Activated naive CD4-positive, alpha-beta T cell (primary cell): ENCODE measurements around the gene LRRFIP1.
"Not testable (repeated sequence)": the region's sequence is repeated elsewhere in the genome, so short reads cannot be mapped to it uniquely, and the experiment has no call there.

Experiments used
- DNase-seq, 4 experiments: peaks; one replicate each; lab custom pipeline; 2025; lab: John Stamatoyannopoulos, UW

The LRRFIP1 gene

GRCh38 chr2:237662671-237663093 is 35.3 kb downstream of the LRRFIP1 start:
- no peak for DNase-seq

DNA sequence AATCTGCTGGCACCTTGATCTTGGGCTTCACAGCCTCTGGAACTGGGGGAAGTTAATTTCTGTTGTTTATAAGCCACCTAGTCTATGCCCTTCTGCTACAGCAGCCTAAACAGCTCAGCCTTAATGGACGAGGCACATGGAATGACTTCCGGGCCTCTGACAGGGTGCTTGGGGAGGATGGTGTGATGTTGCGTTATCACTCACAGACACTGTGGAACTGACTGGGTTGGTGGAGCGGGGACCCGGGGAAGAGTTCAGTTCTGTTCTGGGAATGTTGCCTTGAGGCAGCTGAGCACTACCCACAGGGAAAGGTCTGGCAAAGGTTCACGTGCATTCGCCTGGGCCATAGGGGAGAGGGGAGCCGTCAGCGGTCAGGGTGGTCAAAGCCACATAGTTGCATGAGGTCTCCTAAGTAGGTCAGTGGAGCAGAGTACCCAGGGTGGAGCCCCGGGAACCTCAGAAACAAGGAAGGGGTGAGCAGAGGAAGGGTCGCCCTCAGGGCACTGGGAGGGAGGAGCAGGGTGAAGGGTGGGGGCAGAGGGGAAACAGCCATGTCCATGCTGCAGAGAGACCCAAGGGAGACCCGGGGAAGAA is 36.2 kb downstream of the LRRFIP1 start:
- no peak for DNase-seq

- no peak for DNase-seq
Observed at GRCh38 chr2:237664151-237664550, 36.8 kb downstream of the LRRFIP1 start.

DNA sequence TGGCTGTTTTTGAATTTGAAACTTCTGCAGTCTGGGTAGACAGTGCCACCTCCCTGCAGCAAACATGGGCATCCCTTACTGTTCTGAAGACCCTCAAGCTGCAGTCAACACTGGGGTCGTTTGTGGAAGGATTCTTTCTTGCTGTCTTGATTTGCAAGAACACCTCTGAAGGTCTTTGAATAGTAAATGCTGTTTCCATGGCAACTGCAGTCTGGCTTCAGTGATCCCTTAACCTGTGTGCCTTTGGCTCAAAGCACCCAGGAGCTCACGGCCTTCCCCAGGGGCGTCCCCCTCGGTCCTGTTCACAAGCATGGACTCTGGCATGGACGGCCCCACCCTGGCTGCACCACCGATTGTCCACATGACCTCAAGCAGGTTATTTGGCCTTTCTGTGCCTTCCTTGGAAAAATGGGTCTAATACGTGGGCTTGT is 38.3 kb downstream of the LRRFIP1 start:
- DNase-seq, result no peak

- DNase-seq, result no peak
Observed at GRCh38 chr2:237666606-237667005, 39.2 kb downstream of the LRRFIP1 start.

GRCh38 chr2:237667050-237667576 is 39.7 kb downstream of the LRRFIP1 start:
- DNase-seq, result not testable (repeated sequence)

DNA sequence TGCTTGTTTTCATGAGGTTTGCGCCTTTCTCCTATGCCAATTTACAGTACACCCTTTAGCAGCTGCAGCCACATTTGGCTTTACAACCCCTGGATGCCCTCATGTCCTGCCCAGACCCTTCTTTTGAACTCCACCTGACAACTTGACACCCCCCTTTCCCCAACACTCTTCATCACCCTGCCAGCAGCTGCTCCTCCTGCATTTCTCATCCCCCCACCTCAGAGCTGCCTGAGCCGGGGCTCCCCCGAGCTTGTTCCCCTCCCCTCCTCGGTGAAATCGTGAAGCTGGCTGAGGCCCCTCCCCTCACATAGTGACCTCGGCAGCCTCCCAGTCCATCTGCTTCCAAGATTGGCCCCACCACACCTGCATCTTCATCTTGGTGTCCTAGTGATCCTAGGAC is 40.5 kb downstream of the LRRFIP1 start:
- DNase-seq, result no peak

GRCh38 chr2:237668440-237668839 is 41.1 kb downstream of the LRRFIP1 start:
- DNase-seq, result no peak

- DNase-seq, result no peak
Observed at GRCh38 chr2:237669283-237669627, 41.9 kb downstream of the LRRFIP1 start.

DNA sequence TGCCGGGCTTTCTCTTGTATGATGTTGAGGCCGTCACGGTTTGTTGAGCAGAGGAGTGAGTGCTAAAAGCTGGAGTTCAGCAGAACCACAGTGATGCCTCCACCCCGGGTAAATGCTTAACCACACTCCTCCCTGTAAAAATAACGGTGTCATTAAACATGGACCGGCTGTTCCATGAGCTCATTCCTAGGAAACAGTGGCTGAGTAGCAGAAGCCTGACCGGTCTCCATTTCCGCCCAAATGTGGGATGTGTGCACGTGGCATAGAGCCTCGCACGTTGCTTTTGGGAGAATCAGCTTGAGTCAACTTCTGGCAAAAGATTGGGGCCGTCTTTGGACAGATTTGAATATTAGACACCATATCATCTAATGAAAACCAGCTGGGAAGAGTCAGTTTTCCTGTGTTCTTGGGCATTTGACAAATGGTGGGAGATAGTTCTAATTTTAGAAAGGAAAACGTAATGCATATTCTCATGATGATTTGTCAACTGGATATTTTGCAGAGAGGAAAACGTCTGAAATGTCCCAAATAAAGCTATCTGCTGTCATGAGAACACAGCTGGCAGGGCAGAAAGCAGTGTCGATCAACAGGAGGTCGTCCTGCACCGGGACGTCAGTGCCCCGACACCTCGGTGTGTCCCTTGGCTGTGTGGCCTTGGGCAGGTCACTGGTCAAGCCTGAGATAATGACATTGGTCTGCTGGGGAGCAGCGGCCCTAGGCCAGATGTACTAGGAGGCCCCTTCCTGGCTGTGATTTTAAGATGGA is 42.4 kb downstream of the LRRFIP1 start:
- DNase-seq, result no peak

- no peak for DNase-seq
Observed at GRCh38 chr2:237670641-237671040, 43.3 kb downstream of the LRRFIP1 start.

DNA sequence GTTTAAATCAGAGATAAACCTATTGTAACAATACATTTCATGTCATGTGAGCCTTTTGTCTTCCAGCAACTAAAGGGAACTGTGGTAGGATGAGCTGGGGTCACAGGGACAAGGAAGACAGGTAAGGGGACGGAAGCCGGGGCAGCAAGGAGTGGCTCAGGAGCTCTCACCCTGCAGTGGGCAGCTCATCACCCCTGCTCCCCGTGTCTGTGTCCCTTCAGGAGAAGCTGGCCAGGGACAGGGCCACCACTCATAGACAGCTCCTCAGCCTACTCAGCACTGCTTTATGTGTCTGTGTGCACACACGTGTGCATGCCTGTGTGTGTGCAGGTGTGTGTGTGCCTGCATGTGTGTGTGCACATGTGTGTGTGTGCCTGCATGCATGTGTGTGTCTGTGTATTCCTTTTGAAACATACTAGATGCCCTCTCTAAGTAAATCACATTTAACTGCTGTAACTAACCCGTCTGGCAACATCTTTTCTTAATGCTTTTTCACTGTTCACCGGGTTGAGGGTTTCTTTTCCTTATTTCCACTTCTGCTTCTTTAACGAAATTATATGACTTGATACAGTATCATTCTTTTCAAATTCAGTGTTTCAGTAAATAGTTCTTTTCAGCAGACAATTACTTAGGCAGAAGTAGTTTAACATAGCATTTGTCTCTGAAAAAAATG is 44.2 kb downstream of the LRRFIP1 start:
- no peak for DNase-seq

DNA sequence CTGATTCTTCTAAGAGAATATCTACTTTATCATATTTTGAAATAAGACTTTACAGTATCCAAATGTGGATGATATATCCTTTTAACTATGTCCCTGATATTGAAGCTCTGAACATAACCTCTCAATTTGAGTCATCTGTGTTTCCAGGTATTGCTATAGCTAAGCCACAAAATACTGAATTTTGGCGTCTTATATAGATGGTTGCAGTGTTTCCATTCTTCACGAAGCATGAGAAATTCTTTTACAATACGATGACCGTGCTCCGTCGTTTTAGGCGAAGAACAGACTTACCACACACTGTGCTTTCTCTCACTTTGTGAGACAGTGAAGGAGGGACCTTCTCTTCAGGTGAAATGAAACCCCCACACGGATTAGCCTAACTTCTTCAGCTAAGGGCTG is 45.3 kb downstream of the LRRFIP1 start:
- no peak for DNase-seq

DNA sequence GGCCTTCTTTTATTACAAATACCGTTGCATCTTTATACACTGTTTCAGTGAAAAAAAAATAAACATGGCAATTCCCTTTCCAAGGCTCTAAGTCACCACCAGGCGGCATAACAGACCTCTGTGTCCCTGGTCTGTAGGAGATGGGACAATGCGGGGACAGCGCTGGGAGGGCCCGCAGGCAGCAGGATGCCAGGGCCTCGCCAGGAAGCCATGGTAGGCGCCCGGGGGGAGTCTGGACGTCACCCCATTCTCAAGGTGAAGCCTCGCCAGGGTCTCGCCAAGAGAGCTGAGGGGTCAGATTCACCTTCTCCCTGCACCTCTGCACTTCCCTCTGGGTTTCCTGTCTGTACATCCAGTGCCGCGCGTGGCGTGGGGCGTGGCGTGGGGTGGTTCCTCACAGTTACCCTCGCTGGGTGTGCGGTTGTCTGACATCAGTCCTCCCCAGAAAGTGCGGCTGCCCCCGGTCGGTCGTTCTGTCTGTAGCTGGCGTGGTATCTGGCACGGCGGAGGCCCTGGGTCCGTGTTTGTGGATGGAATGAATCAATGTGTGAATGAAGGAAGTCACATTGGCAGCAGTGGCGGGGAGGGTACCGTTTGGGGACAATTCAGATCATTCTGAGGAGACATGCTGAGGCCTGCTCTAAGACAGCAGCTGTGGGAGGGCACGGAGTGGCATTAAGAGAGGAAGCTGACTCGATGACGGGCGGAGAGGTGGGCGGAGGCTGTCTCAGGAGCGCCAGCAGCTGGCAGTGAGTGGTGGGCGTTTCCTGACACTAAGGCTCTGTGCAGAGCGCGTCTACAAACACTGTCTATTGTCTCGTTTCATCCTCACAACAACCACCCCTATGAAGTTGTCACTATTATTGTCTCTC is 46.0 kb downstream of the LRRFIP1 start:
- DNase-seq, result peak; percentile 55 to 81 (median 70)

DNA sequence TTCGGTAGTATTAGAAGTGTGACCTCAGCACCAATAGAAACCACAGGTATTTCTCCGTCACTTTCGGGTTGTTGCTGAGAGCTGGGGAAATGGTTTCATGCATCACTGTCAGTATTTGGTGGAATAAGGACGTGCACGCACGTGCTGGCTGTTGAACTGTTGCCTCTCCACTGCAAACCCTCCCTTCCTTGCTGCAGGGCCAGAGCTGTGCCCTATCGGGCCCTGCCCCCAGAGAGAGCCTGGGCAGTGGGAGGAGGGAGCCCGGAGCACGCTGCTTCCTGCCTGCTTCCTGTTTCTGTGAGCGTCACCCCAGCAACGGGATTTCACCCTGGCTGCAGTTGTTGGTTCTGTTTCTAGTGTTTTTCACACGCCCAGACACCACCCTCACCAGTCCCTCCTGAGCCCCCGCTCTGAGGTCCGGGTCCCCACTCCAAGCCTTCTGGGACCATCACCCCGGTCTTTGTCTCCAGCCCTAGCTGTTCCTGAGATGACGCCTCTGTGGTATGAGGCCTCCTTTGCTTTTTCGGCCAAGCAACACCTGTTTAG is 47.4 kb downstream of the LRRFIP1 start:
- DNase-seq, result peak in 3 of 4 experiments; percentile 28 to 71 (median 68)

DNA sequence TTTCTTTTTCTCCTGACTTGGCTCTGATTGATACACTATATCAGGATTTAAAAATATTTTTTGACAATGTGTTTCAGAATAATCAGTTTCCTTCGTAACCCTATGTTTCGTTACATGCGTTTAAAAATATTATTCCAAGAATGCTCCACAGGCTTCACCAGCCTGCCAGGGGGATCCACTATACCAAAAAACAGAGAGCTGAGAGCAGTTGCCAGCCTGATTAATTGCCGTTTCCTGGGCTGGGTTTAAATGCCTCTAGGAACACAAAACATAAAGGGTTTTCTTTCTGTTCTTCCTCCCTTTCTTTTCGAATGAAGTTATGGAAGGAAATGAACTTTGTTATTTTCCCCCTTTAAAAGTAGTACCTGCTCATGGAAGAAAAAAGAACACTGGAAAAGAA is 47.9 kb downstream of the LRRFIP1 start:
- DNase-seq, result no peak

GRCh38 chr2:237680702-237681478 is 53.5 kb downstream of the LRRFIP1 start:
- DNase-seq, result no peak

DNA sequence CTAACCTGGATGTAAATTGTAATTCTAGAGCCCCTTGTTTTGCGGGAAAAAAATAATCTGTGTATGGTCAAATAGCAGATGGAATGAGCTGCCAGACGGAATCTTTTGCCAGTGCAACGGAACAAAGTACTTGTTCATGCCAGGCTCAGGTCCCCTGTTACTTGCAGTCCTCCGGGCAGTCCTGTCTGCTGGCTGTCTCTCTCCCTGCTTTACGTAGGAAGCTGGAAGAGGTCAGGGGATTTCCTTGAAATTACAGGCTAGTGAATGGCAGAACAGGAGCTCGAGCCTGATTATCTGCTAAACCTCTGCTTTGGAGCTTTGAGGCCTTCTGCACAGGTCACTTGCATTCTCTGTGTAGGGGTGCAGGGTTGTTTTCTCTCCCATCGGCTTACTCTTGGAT is 54.8 kb downstream of the LRRFIP1 start:
- no peak for DNase-seq

- no peak for DNase-seq
Observed at GRCh38 chr2:237682856-237683670, 55.7 kb downstream of the LRRFIP1 start.

- DNase-seq, result no peak
Observed at GRCh38 chr2:237685408-237685807, 58.0 kb downstream of the LRRFIP1 start.
